Suprapubic skin (tissue), 4 donors: ENCODE data around the gene C2. TPM values are rescaled to one million over a fixed set of nuclear protein-coding genes. Genes with fewer than 3 reads are reported as not detected.

ENCODE experiments used
- DNase-seq, 2 donors: peaks; one replicate each; pipeline ENCODE4 v3.0.0-alpha.2; 2019; ENCODE audit warnings: low spot score in 2 of 2
- H3K27ac ChIP-seq: fragments of 200-600 bp; sonication (generic); one replicate; pipeline ENCODE4 v1.5.1; 2019
- H3K27me3 ChIP-seq: fragments of 200-600 bp; sonication (generic); one replicate; pipeline ENCODE4 v1.5.1; 2019
- H3K36me3 ChIP-seq: fragments of 200-600 bp; sonication (generic); one replicate; pipeline ENCODE4 v1.5.1; 2019
- H3K4me1 ChIP-seq: fragments of 200-600 bp; sonication (generic); one replicate; pipeline ENCODE4 v1.5.1; 2019
- H3K4me3 ChIP-seq: fragments of 200-600 bp; sonication (generic); one replicate; pipeline ENCODE4 v1.5.1; 2019; ENCODE audit warnings: mild to moderate bottlenecking
- H3K9me3 ChIP-seq: fragments of 200-600 bp; sonication (generic); one replicate; pipeline ENCODE4 v1.5.1; 2019
- CTCF ChIP-seq, 2 donors: fragments of 200-600 bp in 1 of 2; fragments of 450-650 bp in 1 of 2; sonication (generic) in 1 of 2; IDR thresholded peaks; one replicate each; pipeline ENCODE4 v1.5.1; 2016 to 2019; ENCODE audit warnings: antibody characterized with exemption in 2 of 2, mild to moderate bottlenecking in 1 of 2, moderate library complexity in 1 of 2
- EP300 ChIP-seq: sonication (generic); formaldehyde crosslinking; IDR thresholded peaks from one replicate; pipeline ENCODE4 v1.6.1; 2017; ENCODE audit warnings: antibody characterized with exemption
- POLR2A ChIP-seq, 2 donors: fragments of 450-650 bp; IDR thresholded peaks; one replicate each; pipeline ENCODE4 v1.6.1; 2017; ENCODE audit warnings: antibody characterized with exemption in 2 of 2, mild to moderate bottlenecking in 2 of 2, moderate library complexity in 2 of 2
- POLR2AphosphoS5 ChIP-seq, 3 donors: sonication (generic); formaldehyde crosslinking; IDR thresholded peaks; one replicate each; pipeline ENCODE4 v1.6.1; 2017; ENCODE audit warnings: antibody characterized with exemption in 3 of 3
- WGBS: methylation state at CpG from one replicate; pipeline ENCODE4 v1.1.5; 2018; 5-methylcytosine and 5-hydroxymethylcytosine counted together
- total RNA-seq, 4 donors: library from RNA; depleted of rRNA; stranded (reverse); fragments of >200 nt; gene quantifications; one replicate each; pipeline ENCODE4 v1.1.0, GENCODE V29; 2016

C2 gene
- total RNA-seq, 4 donors from 2014 or later, result 2.6 to 6.4 (median 4.1) TPM

DNA sequence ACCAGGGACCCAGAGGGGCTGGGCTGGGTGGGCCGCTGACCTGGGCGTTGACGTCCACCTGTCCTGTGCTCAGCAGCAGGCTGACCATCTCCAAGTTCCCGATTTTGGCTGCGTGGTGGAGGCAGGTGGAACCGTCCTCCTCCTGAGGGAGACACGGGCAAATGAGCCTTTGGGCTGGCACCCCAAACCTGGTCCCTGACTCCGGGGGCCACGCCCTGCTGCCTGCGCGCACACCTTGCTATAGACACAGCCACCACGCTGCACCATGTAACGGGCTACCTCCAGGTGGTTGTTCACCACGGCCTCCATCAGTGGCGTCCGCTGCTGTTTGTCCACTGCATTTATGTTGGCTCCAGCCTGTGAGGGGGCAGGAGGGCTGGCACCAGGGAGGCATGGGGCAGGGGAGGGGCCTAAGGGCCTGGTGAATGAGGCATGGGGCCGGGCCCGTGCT lies 41.0 kb upstream of the C2 start:
- no peak for TF ChIP-seq CTCF (IDR thresholded peaks at IDR 0.05)
- TF ChIP-seq POLR2A (IDR thresholded peaks at IDR 0.05), result no peak
- no peak for TF ChIP-seq EP300
- no peak for TF ChIP-seq POLR2AphosphoS5 (IDR thresholded peaks at IDR 0.05)
- no peaks in the 10 kb centered on the region for H3K4me1 ChIP-seq
- WGBS, result 88% methylated on average over 16 of the region's 18 CpGs
- H3K9me3 ChIP-seq, result no peaks in the 10 kb centered on the region
- peaks cover 100% of the 10 kb centered on the region for H3K36me3 ChIP-seq
- no peak overlapping the region for H3K27ac ChIP-seq
- no peak overlapping the region for H3K4me3 ChIP-seq
- H3K27me3 ChIP-seq, result no peaks in the 10 kb centered on the region
- DNase-seq, result no peak

- WGBS, result 87% methylated on average over 19 of the region's 19 CpGs
- Histone ChIP-seq H3K36me3 (peaks cover 100% of the 10 kb centered on the region), H3K4me3 (no peak overlapping the region), H3K27ac (no peak overlapping the region), H3K27me3 (no peaks in the 10 kb centered on the region), H3K4me1 (no peaks in the 10 kb centered on the region), H3K9me3 (no peaks in the 10 kb centered on the region)
- no peak for TF ChIP-seq CTCF (IDR thresholded peaks at IDR 0.05)
- no peak for TF ChIP-seq EP300
- no peak for TF ChIP-seq POLR2AphosphoS5 (IDR thresholded peaks at IDR 0.05)
- no peak for TF ChIP-seq POLR2A (IDR thresholded peaks at IDR 0.05)
- DNase-seq, result no peak
Observed at GRCh38 chr6:31887173-31888007, 40.1 kb upstream of the C2 start.

DNA sequence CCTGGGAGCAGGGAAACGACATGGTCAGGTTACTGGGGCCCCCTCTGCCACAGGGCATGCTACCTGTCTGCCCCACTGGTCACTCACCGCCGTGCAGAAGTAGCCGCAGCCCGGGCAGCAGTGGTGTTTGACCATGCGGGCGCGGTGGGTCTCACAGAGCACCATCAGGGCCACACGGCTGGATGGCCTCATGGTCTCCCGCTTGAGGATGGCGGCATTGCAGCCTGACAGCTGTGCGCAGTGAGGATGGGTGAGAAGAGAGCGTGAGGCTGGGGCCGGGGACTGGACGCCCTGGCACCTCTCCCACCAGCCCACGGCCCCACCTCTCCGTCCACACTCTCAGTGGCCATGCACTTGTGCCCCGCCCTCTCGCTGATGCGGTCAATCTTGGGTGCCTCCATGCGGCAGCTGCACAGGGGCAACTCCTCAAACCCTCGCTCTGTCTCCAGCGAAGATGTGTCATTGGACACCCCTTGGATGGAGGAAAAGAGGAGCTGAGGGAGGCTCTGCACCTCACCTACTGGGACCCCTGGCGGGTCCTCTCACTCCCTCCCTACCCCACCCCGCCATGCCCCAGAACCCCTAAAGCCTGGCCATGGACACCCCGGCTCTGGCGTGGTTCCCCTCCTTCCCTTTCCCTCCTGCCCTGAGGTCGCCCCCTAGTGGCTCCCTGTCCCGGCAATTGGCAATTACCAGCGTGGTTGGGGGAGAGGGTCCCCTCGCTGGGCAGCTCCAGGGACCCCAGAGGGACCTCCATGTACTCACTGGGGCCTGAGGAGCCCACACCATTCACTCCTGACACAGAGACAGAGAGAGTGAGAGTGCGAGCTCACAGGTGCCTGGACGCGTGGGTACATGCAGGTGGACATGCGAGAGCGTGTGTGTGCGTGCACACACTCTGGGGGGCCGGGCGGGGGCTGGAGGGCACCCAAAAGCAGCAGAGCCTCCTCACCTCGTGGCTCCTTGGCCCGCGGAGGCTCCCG lies 39.0 kb upstream of the C2 start:
- no peaks in the 10 kb centered on the region for H3K9me3 ChIP-seq
- H3K27ac ChIP-seq, result no peak overlapping the region
- H3K36me3 ChIP-seq, result peaks cover 100% of the 10 kb centered on the region
- no peak for TF ChIP-seq POLR2AphosphoS5 (IDR thresholded peaks at IDR 0.05)
- TF ChIP-seq CTCF (IDR thresholded peaks at IDR 0.05), result peak in 1 of 2 donors; percentile 75
- no peak for TF ChIP-seq EP300
- no peak for TF ChIP-seq POLR2A (IDR thresholded peaks at IDR 0.05)
- 74% methylated on average over 26 of the region's 43 CpGs for WGBS
- H3K4me3 ChIP-seq, result no peak overlapping the region
- no peaks in the 10 kb centered on the region for H3K4me1 ChIP-seq
- DNase-seq, result no peak
- no peaks in the 10 kb centered on the region for H3K27me3 ChIP-seq

DNA sequence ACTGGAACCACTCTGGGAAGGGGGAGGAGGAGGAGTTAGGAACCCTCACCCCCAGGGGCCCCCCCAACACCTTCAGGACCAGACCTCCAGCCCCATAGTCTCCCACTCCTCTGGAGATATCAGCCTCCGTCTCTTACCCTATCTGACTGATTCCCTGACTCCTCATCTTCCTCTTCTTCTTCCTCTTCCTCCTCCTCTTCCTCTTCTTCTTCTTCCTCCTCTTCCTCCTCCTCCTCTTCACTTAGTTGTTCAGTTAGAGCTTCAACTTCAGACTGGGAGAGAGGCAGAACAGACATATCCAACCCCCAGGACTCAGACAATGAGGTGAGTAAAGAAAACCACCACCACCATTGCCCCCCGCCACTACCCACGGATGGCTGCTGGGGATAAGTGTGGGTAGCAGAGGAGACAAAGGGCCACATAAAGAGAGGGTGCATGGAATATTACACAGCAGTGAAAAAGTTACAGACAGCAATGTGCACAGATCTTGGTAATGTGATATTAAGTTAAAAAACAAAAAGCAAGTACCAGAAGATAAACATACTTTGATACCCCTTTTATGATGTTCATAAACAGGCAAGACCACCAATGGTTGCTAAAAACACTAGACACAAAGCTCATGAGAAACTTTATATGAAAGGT lies 38.1 kb upstream of the C2 start:
- TF ChIP-seq POLR2A (IDR thresholded peaks at IDR 0.05) (no peak), EP300 (no peak), POLR2AphosphoS5 (IDR thresholded peaks at IDR 0.05) (no peak)
- no peak overlapping the region for H3K27ac ChIP-seq
- no peak for DNase-seq
- WGBS, result 94% methylated on average over 3 of the region's 3 CpGs
- peaks cover 100% of the 10 kb centered on the region for H3K36me3 ChIP-seq
- H3K4me1 ChIP-seq, result no peaks in the 10 kb centered on the region
- no peaks in the 10 kb centered on the region for H3K9me3 ChIP-seq
- H3K4me3 ChIP-seq, result no peak overlapping the region
- no peaks in the 10 kb centered on the region for H3K27me3 ChIP-seq

DNA sequence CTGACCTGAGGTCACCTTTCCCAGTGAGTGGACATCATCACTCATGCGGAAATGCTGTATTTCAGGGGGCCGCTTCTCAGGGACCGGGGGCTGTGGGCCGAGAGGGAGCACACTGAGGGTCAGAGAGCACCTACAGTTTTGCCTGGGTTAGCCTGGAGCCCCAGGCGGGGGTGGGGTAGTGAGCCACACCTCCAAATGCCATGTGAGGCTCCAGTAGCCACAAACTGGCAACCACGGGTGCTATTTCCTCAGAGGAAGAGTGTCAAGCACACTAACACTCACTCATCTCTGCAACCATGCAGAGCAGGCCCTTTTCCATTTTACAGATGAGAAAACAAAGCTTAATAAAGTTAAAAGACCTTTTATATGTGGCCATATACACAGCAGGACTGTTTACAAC lies 34.7 kb upstream of the C2 start:
- no peak for DNase-seq
- Histone ChIP-seq H3K27me3 (no peaks in the 10 kb centered on the region), H3K9me3 (no peaks in the 10 kb centered on the region), H3K36me3 (peaks cover 76% of the 10 kb centered on the region), H3K4me1 (peaks cover 10% of the 10 kb centered on the region), H3K4me3 (no peak overlapping the region), H3K27ac (no peak overlapping the region)
- TF ChIP-seq CTCF (IDR thresholded peaks at IDR 0.05) (no peak), POLR2A (IDR thresholded peaks at IDR 0.05) (no peak), POLR2AphosphoS5 (IDR thresholded peaks at IDR 0.05) (no peak), EP300 (no peak)
- WGBS, result 78% methylated on average over 6 of the region's 6 CpGs
